CD4-positive, alpha-beta T cell treated with Interleukin-15 for 4 hours (primary cell): ENCODE data around the gene PRDX4.
A peak's percentile ranks its signal among the peaks of the same experiment; 100 is the strongest.
"Not testable (repeated sequence)": the region's sequence is repeated elsewhere in the genome, so short reads cannot be mapped to it uniquely, and the experiment has no call there.

Experiments
- DNase-seq: peaks from one replicate; pipeline ENCODE4 v3.0.0-alpha.2; 2020; ENCODE audit warnings: low spot score

The PRDX4 gene

GRCh38 chrX:23673108-23673507 is 5.8 kb downstream of the PRDX4 start:
- DNase-seq, result no peak

GRCh38 chrX:23676486-23676885 is 9.2 kb downstream of the PRDX4 start:
- DNase-seq, result not testable (repeated sequence)

- DNase-seq, result no peak
Observed at GRCh38 chrX:23692166-23692565, 24.9 kb downstream of the PRDX4 start.

GRCh38 chrX:23694606-23695005 is 27.3 kb downstream of the PRDX4 start:
- peak; percentile 29 for DNase-seq

- DNase-seq, result no peak
Observed at GRCh38 chrX:23699636-23700194, 32.4 kb downstream of the PRDX4 start.

- no peak for DNase-seq
Observed at GRCh38 chrX:23704673-23705206, 37.4 kb downstream of the PRDX4 start.

- DNase-seq, result no peak
Observed at GRCh38 chrX:23705235-23705634, 37.9 kb downstream of the PRDX4 start.

GRCh38 chrX:23720117-23720677 is 52.9 kb downstream of the PRDX4 start:
- DNase-seq, result no peak

- DNase-seq, result no peak
Observed at GRCh38 chrX:23726191-23726590, 58.9 kb downstream of the PRDX4 start.

GRCh38 chrX:23727206-23727605 is 59.9 kb downstream of the PRDX4 start:
- DNase-seq, result no peak

GRCh38 chrX:23729214-23729613 is 61.9 kb downstream of the PRDX4 start:
- DNase-seq, result no peak

GRCh38 chrX:23731951-23732350 is 64.7 kb downstream of the PRDX4 start:
- DNase-seq, result no peak

- DNase-seq, result no peak
Observed at GRCh38 chrX:23732704-23733103, 65.4 kb downstream of the PRDX4 start.
